Type B pancreatic cell (in vitro differentiated cells): Measurements from ENCODE around the gene LZTR1. TPM values are rescaled to one million over a fixed set of nuclear protein-coding genes. Genes with fewer than 3 reads are reported as not detected.
"Not testable (repeated sequence)": the region's sequence is repeated elsewhere in the genome, so short reads cannot be mapped to it uniquely, and the experiment has no call there.

Experiments
- DNase-seq: peaks from one replicate; pipeline ENCODE4 v3.0.0; 2021; ENCODE audit warnings: mixed read lengths; ENCODE audit not compliant: unreplicated experiment; ENCODE audit errors: extremely low spot score
- H3K27ac Mint-ChIP-seq: 2 replicates; pipeline ENCODE4 v1.8.0; 2021; ENCODE audit warnings: mild to moderate bottlenecking, mixed read lengths
- H3K27me3 Mint-ChIP-seq: 2 replicates; pipeline ENCODE4 v1.8.0; 2021; ENCODE audit warnings: mixed read lengths
- H3K36me3 Mint-ChIP-seq: 2 replicates; pipeline ENCODE4 v1.8.0; 2021; ENCODE audit warnings: mixed read lengths
- H3K4me1 Mint-ChIP-seq: one replicate; pipeline ENCODE4 v1.8.0; 2021; ENCODE audit warnings: mixed read lengths; ENCODE audit not compliant: unreplicated experiment
- H3K4me3 Mint-ChIP-seq: 2 replicates; pipeline ENCODE4 v1.8.0; 2021; ENCODE audit warnings: mild to moderate bottlenecking, mixed read lengths
- H3K9me3 Mint-ChIP-seq: 2 replicates; pipeline ENCODE4 v1.8.0; 2021; ENCODE audit warnings: mixed read lengths
- total RNA-seq: library from RNA; stranded (reverse); gene quantifications from 2 replicates; pipeline ENCODE4 v1.2.1, GENCODE V29; 2021; ENCODE audit warnings: low replicate concordance
- TF ChIP-seq, protein P1 (sequence below): fragments of 200-600 bp; sonication (generic); conservative IDR thresholded peaks from 2 replicates; pipeline ENCODE4 v1.5.0; 2021; ENCODE audit warnings: antibody characterized with exemption, mild to moderate bottlenecking

Gene LZTR1
- total RNA-seq, 1 donor from 2014 or later: 102 TPM

DNA sequence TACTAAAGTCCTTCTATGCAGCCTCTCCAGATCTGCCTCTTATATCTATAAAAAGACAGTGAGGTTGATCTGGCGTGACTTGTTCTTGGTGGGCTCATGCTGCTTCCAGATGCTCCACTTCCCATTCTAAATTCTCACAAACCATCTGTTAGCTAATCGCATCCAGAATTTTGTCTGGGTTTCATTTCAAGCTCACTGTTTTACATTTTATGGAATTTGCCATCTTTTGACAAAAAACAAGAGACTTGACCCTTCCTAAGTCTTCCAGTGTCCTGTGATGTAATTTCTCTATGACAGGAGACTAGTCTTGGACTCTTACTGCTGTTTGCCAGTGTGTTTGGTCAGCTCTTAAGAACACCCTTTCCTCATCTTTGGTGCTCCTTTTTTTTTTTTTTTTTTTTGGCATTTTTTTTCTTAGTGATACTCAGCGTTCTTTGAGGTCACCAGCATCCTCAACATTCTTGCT, 41.9 kb upstream of the LZTR1 start:
- no peak overlapping the region for H3K4me3 Mint-ChIP-seq
- H3K9me3 Mint-ChIP-seq: no peaks in the 10 kb centered on the region
- DNase-seq: no peak
- peaks cover 32% of the 10 kb centered on the region for H3K4me1 Mint-ChIP-seq
- peaks cover 25% of the 10 kb centered on the region for H3K36me3 Mint-ChIP-seq
- TF ChIP-seq, protein P1, sequence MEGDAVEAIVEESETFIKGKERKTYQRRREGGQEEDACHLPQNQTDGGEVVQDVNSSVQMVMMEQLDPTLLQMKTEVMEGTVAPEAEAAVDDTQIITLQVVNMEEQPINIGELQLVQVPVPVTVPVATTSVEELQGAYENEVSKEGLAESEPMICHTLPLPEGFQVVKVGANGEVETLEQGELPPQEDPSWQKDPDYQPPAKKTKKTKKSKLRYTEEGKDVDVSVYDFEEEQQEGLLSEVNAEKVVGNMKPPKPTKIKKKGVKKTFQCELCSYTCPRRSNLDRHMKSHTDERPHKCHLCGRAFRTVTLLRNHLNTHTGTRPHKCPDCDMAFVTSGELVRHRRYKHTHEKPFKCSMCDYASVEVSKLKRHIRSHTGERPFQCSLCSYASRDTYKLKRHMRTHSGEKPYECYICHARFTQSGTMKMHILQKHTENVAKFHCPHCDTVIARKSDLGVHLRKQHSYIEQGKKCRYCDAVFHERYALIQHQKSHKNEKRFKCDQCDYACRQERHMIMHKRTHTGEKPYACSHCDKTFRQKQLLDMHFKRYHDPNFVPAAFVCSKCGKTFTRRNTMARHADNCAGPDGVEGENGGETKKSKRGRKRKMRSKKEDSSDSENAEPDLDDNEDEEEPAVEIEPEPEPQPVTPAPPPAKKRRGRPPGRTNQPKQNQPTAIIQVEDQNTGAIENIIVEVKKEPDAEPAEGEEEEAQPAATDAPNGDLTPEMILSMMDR: no peak
- H3K27ac Mint-ChIP-seq: no peak overlapping the region
- H3K27me3 Mint-ChIP-seq: no peaks in the 10 kb centered on the region

- Mint-ChIP-seq H3K36me3 (peaks cover 28% of the 10 kb centered on the region), H3K4me3 (no peak overlapping the region), H3K27ac (peak overlapping the region; percentile 39), H3K27me3 (no peaks in the 10 kb centered on the region), H3K4me1 (peaks cover 38% of the 10 kb centered on the region), H3K9me3 (no peaks in the 10 kb centered on the region)
- no peak for DNase-seq
- TF ChIP-seq, protein P1: no peak
Measured at GRCh38 chr22:20940904-20941385, 41.2 kb upstream of the LZTR1 start.

- not testable (repeated sequence) for H3K4me3 Mint-ChIP-seq, H3K9me3 Mint-ChIP-seq, H3K27ac Mint-ChIP-seq, DNase-seq, H3K27me3 Mint-ChIP-seq
- peaks cover 28% of the 10 kb centered on the region for H3K36me3 Mint-ChIP-seq
- peaks cover 42% of the 10 kb centered on the region for H3K4me1 Mint-ChIP-seq
Measured at GRCh38 chr22:20942203-20942902, 39.7 kb upstream of the LZTR1 start.

GRCh38 chr22:20943104-20943933, 38.8 kb upstream of the LZTR1 start:
- Mint-ChIP-seq H3K27ac (no peak overlapping the region), H3K27me3 (no peaks in the 10 kb centered on the region), H3K9me3 (no peaks in the 10 kb centered on the region), H3K4me1 (peaks cover 41% of the 10 kb centered on the region), H3K4me3 (no peak overlapping the region), H3K36me3 (peaks cover 22% of the 10 kb centered on the region)
- TF ChIP-seq, protein P1: no peak
- DNase-seq: no peak

GRCh38 chr22:20944042-20944441, 38.1 kb upstream of the LZTR1 start:
- no peaks in the 10 kb centered on the region for H3K27me3 Mint-ChIP-seq
- no peak for DNase-seq
- H3K4me1 Mint-ChIP-seq: peaks cover 35% of the 10 kb centered on the region
- H3K4me3 Mint-ChIP-seq: no peak overlapping the region
- peaks cover 18% of the 10 kb centered on the region for H3K36me3 Mint-ChIP-seq
- no peak overlapping the region for H3K27ac Mint-ChIP-seq
- TF ChIP-seq, protein P1: no peak
- H3K9me3 Mint-ChIP-seq: no peaks in the 10 kb centered on the region

GRCh38 chr22:20945578-20945934, 36.5 kb upstream of the LZTR1 start:
- no peak overlapping the region for H3K27ac Mint-ChIP-seq

More at GRCh38 chr22:20945578-20945934, 36.5 kb upstream of the LZTR1 start:
- Mint-ChIP-seq H3K36me3 (peaks cover 26% of the 10 kb centered on the region), H3K9me3 (no peaks in the 10 kb centered on the region), H3K27me3 (no peaks in the 10 kb centered on the region), H3K4me3 (no peak overlapping the region), H3K4me1 (peaks cover 28% of the 10 kb centered on the region)
- DNase-seq: no peak
- TF ChIP-seq, protein P1: no peak
